DND-41 (cell line): ENCODE measurements around the gene UCP1.

Source experiments
- ATAC-seq: fragments of 200-7000 bp; cut with Tn5 transposase; 3 replicates; pipeline ENCODE4 v1.9.1; 2021; ENCODE audit warnings: low read depth; ENCODE audit not compliant: insufficient read depth
- DNase-seq: peaks from one replicate; pipeline ENCODE4 v3.0.0-alpha.2; 2020
- H2AFZ ChIP-seq: 2 replicates; pipeline ENCODE4 v1.6.0; 2012; ENCODE audit warnings: low read depth, low read length
- H3K27ac ChIP-seq: 2 replicates; pipeline ENCODE4 v1.5.1; 2012; ENCODE audit warnings: low read length, inconsistent platforms
- H3K27me3 ChIP-seq: fragments of 200-600 bp; sonication (generic); 2 replicates; pipeline ENCODE4 v1.6.0; 2012; ENCODE audit warnings: low read length, mild to moderate bottlenecking, inconsistent platforms; ENCODE audit not compliant: insufficient read depth, poor library complexity
- H3K36me3 ChIP-seq: 2 replicates; pipeline ENCODE4 v1.5.1; 2012; ENCODE audit warnings: low read length, inconsistent platforms; ENCODE audit not compliant: insufficient read depth
- H3K4me1 ChIP-seq: 2 replicates; pipeline ENCODE4 v1.5.1; 2012; ENCODE audit warnings: mild to moderate bottlenecking, low read length; ENCODE audit not compliant: insufficient read depth
- H3K4me2 ChIP-seq: 2 replicates; pipeline ENCODE4 v1.6.0; 2012; ENCODE audit warnings: mild to moderate bottlenecking, moderate library complexity, low read length, inconsistent platforms; ENCODE audit not compliant: insufficient read depth
- H3K4me3 ChIP-seq, 2 experiments: fragments of 200-600 bp in 1 of 2; shearing (Covaris generic) in 1 of 2; 2 replicates each; pipeline ENCODE4 v1.5.1; 2012 to 2016; ENCODE audit warnings: inconsistent platforms in 2 of 2, low read length in 2 of 2, mild to moderate bottlenecking in 2 of 2, low read depth in 1 of 2, moderate library complexity in 1 of 2
- H3K79me2 ChIP-seq: 2 replicates; pipeline ENCODE4 v1.6.0; 2012; ENCODE audit warnings: low read length, inconsistent platforms; ENCODE audit not compliant: insufficient read depth
- H3K9ac ChIP-seq: 2 replicates; pipeline ENCODE4 v1.6.0; 2012; ENCODE audit warnings: low read depth, mild to moderate bottlenecking, inconsistent platforms, low read length, moderate library complexity
- H3K9me3 ChIP-seq: 2 replicates; pipeline ENCODE4 v1.5.1; 2012; ENCODE audit warnings: low read length, moderate library complexity, mild to moderate bottlenecking, inconsistent platforms; ENCODE audit not compliant: insufficient read depth, severe bottlenecking
- H4K20me1 ChIP-seq: 2 replicates; pipeline ENCODE4 v1.6.0; 2012; ENCODE audit warnings: low read length; ENCODE audit not compliant: insufficient read depth
- CTCF ChIP-seq: IDR thresholded peaks from 2 replicates; pipeline ENCODE4 v1.5.1; 2012; ENCODE audit warnings: borderline replicate concordance, low read length, moderate library complexity, mild to moderate bottlenecking; ENCODE audit not compliant: poor library complexity, severe bottlenecking; ENCODE audit errors: extremely low read depth
- EZH2 ChIP-seq: IDR thresholded peaks from 3 replicates; pipeline ENCODE4 v1.6.1; 2012; ENCODE audit warnings: borderline replicate concordance, low read depth, mild to moderate bottlenecking, moderate library complexity, low read length, inconsistent platforms; ENCODE audit not compliant: severe bottlenecking

UCP1 gene

DNA sequence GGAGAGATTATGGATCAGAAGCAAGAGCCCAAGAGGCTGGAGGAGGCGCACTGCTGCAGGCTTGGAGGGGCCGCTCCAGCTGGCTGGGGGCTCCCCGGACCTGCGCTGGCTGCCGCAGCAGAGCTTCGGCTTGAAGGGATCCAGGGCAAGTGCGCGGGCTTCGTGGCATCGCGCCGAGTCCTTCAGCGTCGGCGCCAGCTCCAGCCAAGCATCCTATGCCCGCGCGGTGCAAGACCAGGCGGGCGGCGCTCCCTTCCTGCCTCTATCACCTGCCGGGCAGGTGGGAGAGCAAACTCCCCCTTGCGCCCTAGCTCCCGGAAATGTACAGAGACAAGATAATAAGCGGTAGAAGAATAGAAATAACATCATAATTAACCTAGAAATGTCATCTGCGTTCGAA, 10.5 kb upstream of the UCP1 start:
- Histone ChIP-seq H3K9ac (no peak overlapping the region), H3K27me3 (peaks cover 4% of the 10 kb centered on the region), H3K9me3 (no peaks in the 10 kb centered on the region), H3K4me1 (no peaks in the 10 kb centered on the region), H3K79me2 (no peaks in the 10 kb centered on the region), H3K27ac (no peak overlapping the region), H4K20me1 (no peaks in the 10 kb centered on the region), H2AFZ (no peak overlapping the region), H3K4me3 (no peak overlapping the region), H3K36me3 (no peaks in the 10 kb centered on the region), H3K4me2 (no peak overlapping the region)
- TF ChIP-seq EZH2 (no peak), CTCF (no peak)
- DNase-seq = no peak
- ATAC-seq = no peak

DNA sequence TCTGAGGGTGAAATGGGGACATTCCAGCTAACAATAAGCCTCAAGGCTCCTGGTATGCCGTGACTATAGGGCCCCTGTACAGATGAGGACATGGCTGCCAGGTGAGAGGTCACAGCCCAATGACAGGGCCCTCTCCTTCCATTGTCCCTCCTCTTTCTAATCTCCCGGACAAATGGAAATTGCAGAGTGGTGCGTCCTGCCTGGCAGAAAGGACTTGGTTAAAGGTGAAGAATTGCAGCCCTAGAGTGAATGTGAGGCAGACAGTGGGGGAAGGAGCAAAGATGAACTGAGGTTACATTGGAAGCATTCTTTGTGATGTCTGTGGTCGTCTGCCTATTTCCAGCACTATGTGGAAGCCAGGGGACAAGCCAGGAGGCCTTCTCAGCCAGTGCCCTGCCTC, 6.7 kb upstream of the UCP1 start:
- Histone ChIP-seq H3K79me2 (no peaks in the 10 kb centered on the region), H3K27me3 (peaks cover 4% of the 10 kb centered on the region), H3K9me3 (no peaks in the 10 kb centered on the region), H3K4me1 (no peaks in the 10 kb centered on the region), H3K4me2 (no peak overlapping the region), H3K4me3 (no peak overlapping the region), H2AFZ (no peak overlapping the region), H4K20me1 (no peaks in the 10 kb centered on the region), H3K27ac (no peak overlapping the region), H3K9ac (no peak overlapping the region), H3K36me3 (no peaks in the 10 kb centered on the region)
- ATAC-seq = no peak
- TF ChIP-seq EZH2 = no peak
- no peak for TF ChIP-seq CTCF
- DNase-seq = no peak

DNA sequence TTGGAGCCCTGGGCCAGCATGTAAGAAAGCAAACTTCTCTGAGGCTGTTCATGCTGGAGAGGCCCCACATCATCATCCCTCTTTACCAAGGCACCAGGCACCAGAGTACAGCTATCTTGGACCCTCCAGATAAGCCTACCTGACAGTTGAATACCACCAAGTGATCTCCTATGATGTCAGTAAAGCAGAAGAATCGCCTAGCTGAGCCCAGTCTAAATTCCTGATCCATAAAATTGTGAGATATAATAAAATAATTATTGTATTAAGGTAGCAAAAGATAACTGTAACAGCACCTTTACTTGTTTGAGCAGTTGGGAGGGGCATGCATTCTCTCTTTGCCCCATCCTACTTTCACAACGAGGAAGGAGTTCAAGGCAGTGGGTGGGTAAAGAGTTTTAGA, 2.9 kb upstream of the UCP1 start:
- H2AFZ ChIP-seq = no peak overlapping the region
- DNase-seq = no peak
- H3K4me1 ChIP-seq = no peaks in the 10 kb centered on the region
- H3K27ac ChIP-seq = no peak overlapping the region
- no peaks in the 10 kb centered on the region for H4K20me1 ChIP-seq
- TF ChIP-seq EZH2 = no peak
- TF ChIP-seq CTCF = no peak
- no peak overlapping the region for H3K9ac ChIP-seq
- H3K4me3 ChIP-seq = no peak overlapping the region
- no peaks in the 10 kb centered on the region for H3K36me3 ChIP-seq
- no peak for ATAC-seq
- H3K4me2 ChIP-seq = no peak overlapping the region
- peaks cover 4% of the 10 kb centered on the region for H3K27me3 ChIP-seq
- no peaks in the 10 kb centered on the region for H3K9me3 ChIP-seq
- H3K79me2 ChIP-seq = no peaks in the 10 kb centered on the region

GRCh38 chr4:140569307-140569638, 512 bp upstream of the UCP1 start:
- ATAC-seq (no peak), DNase-seq (no peak)
- H3K9me3 ChIP-seq = no peaks in the 10 kb centered on the region
- no peaks in the 10 kb centered on the region for H3K4me1 ChIP-seq
- H3K4me3 ChIP-seq = no peak overlapping the region
- no peak overlapping the region for H3K4me2 ChIP-seq
- no peaks in the 10 kb centered on the region for H3K27me3 ChIP-seq
- H4K20me1 ChIP-seq = no peaks in the 10 kb centered on the region
- H3K27ac ChIP-seq = no peak overlapping the region
- H2AFZ ChIP-seq = no peak overlapping the region
- no peak overlapping the region for H3K9ac ChIP-seq
- no peak for TF ChIP-seq EZH2
- no peak for TF ChIP-seq CTCF
- H3K36me3 ChIP-seq = no peaks in the 10 kb centered on the region
- H3K79me2 ChIP-seq = no peaks in the 10 kb centered on the region
